OCI-LY7 (cell line): ENCODE measurements around the gene SNX32.

Experiments
- EZH2phosphoT487 ChIP-seq: fragments of 200-600 bp; sonication (generic); IDR thresholded peaks from 2 replicates; pipeline ENCODE4 v1.6.1; 2018; ENCODE audit warnings: low read depth, borderline replicate concordance, mild to moderate bottlenecking, mixed run types, antibody characterized with exemption, low read length, moderate library complexity, mixed read lengths
- TF ChIP-seq, protein P1 (sequence below): fragments of 200-600 bp; sonication (generic); conservative IDR thresholded peaks from 2 replicates; pipeline ENCODE4 v1.5.1; 2014; ENCODE audit warnings: mild to moderate bottlenecking, antibody characterized with exemption, low read length, moderate library complexity, mixed read lengths

DNA sequence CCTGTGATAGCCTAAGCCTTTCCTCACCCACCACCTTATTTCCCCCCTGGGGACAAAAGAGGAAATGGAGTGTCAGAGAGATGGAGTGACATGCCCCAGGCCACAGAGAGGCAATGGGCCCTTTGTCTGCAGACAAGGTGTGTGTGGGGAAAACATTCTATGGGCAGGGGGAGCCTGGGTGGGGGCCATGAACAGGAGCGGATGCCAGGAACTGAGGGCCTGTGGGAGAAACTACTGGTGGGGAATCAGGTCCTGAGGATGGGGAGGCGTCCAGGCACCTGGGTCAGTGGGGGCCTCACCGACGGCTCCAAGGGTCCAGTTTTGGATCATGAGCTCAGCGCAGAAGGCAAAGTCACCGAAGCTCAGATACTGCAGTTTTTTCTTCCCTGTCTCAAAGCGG lies 51.5 kb downstream of the SNX32 start:
- TF ChIP-seq, protein P1, sequence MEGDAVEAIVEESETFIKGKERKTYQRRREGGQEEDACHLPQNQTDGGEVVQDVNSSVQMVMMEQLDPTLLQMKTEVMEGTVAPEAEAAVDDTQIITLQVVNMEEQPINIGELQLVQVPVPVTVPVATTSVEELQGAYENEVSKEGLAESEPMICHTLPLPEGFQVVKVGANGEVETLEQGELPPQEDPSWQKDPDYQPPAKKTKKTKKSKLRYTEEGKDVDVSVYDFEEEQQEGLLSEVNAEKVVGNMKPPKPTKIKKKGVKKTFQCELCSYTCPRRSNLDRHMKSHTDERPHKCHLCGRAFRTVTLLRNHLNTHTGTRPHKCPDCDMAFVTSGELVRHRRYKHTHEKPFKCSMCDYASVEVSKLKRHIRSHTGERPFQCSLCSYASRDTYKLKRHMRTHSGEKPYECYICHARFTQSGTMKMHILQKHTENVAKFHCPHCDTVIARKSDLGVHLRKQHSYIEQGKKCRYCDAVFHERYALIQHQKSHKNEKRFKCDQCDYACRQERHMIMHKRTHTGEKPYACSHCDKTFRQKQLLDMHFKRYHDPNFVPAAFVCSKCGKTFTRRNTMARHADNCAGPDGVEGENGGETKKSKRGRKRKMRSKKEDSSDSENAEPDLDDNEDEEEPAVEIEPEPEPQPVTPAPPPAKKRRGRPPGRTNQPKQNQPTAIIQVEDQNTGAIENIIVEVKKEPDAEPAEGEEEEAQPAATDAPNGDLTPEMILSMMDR, result no peak
- no peak for TF ChIP-seq EZH2phosphoT487
